ENCODE results near the gene HSPA1A. TPM values are rescaled to one million over a fixed set of nuclear protein-coding genes. Genes with fewer than 3 reads are reported as not detected.
A peak's percentile ranks its signal among the peaks of the same experiment; 100 is the strongest.
"Not testable (repeated sequence)": the region's sequence is repeated elsewhere in the genome, so short reads cannot be mapped to it uniquely, and the experiment has no call there.

Gene HSPA1A
- total RNA-seq, 1 experiment from 2014 or later, result 20.3 TPM

DNA sequence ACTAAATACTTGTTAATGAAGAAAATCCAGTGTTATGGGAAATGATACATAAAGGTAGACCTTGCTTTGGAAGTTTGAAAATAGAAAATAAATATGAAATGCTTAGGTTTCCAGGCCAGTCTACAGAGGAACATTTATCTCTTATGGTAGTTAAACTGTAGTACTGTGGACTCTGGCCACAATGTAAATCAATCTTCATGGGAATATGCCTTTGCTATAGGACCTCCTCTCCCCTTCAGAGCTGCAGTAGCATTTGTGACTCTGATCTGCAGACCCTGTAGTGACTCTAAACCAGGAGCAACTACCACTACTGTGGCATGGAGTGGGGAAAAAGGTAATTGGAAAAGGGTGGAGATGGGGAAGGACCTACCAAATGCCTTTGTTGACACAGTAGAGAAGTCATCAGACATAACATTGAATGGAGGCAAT is 4.5 kb downstream of the HSPA1A start:
- no TSS peak for BruUV-seq (replicated peaks)
- Mint-ChIP-seq H3K4me1 (ENCODE audit: insufficient read depth, unreplicated experiment) (peaks cover 23% of the 10 kb centered on the region), H3K36me3 (ENCODE audit: insufficient read depth, unreplicated experiment) (peaks cover 5% of the 10 kb centered on the region), H3K27ac (ENCODE audit: low read depth, unreplicated experiment) (no peak overlapping the region), H3K27me3 (ENCODE audit: insufficient read depth, unreplicated experiment) (no peaks in the 10 kb centered on the region), H3K9me3 (ENCODE audit: unreplicated experiment) (no peaks in the 10 kb centered on the region), H3K4me3 (ENCODE audit: unreplicated experiment) (peak overlapping the region; percentile 89)
- CTCF ChIA-PET, result interaction anchor here (0.6 to 0.7 kb wide), 4 partner anchors 74 to 330 kb away, joined by 3 read pairs; no protein-coding TSS in a partner anchor
- TF ChIP-seq, protein P1, sequence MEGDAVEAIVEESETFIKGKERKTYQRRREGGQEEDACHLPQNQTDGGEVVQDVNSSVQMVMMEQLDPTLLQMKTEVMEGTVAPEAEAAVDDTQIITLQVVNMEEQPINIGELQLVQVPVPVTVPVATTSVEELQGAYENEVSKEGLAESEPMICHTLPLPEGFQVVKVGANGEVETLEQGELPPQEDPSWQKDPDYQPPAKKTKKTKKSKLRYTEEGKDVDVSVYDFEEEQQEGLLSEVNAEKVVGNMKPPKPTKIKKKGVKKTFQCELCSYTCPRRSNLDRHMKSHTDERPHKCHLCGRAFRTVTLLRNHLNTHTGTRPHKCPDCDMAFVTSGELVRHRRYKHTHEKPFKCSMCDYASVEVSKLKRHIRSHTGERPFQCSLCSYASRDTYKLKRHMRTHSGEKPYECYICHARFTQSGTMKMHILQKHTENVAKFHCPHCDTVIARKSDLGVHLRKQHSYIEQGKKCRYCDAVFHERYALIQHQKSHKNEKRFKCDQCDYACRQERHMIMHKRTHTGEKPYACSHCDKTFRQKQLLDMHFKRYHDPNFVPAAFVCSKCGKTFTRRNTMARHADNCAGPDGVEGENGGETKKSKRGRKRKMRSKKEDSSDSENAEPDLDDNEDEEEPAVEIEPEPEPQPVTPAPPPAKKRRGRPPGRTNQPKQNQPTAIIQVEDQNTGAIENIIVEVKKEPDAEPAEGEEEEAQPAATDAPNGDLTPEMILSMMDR (IDR thresholded peaks at IDR 0.05; ENCODE audit: unreplicated experiment), result no peak
- intact Hi-C loops (cut with micrococcal nuclease), result no loop called here
- DNase-seq (ENCODE audit: unreplicated experiment), result no peak
- POLR2A ChIA-PET, result interaction anchor here (1.4 to 11.3 kb wide), 7 partner anchors 7 to 168 kb away, joined by 4 to 202 read pairs (median 42); partner anchors contain the start of genes ABHD16A, BAG6, CLIC1 and HSPA1B

DNA sequence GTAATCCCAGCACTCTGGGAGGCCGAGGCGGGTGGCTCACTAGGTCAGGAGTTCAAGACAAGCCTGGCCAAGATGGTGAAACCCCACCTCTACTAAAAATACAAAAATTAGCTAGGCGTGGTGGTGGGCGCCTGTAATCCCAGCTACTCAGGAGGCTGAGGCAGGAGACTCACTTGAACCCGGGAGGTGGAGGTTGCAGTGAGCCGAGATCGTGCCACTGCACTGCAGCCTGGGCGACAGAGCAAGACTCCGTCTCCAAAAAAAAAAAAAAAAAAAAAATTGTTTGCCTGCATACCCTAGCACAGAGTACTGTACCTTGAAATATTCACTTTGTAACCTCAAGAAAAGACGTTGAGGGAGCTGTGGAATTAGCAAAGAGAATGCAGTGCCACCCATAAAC is 5.1 kb downstream of the HSPA1A start:
- H3K9me3 Mint-ChIP-seq (ENCODE audit: unreplicated experiment); H3K36me3 Mint-ChIP-seq (ENCODE audit: insufficient read depth, unreplicated experiment); H3K27me3 Mint-ChIP-seq (ENCODE audit: insufficient read depth, unreplicated experiment); H3K27ac Mint-ChIP-seq (ENCODE audit: low read depth, unreplicated experiment); intact Hi-C loops (cut with micrococcal nuclease); DNase-seq (ENCODE audit: unreplicated experiment); BruUV-seq (replicated peaks): not testable (repeated sequence)
- ChIA-PET POLR2A (interaction anchor here (1.4 to 11.3 kb wide), 5 partner anchors 14 to 168 kb away, joined by 4 to 202 read pairs (median 46); partner anchors contain the start of genes BAG6, CLIC1, LSM2 and VARS1), CTCF (interaction anchor here (0.6 to 0.7 kb wide), 3 partner anchors 30 to 103 kb away, joined by 3 to 6 read pairs (median 3); no protein-coding TSS in a partner anchor)
- Mint-ChIP-seq H3K4me3 (ENCODE audit: unreplicated experiment) (peak overlapping the region; percentile 89), H3K4me1 (ENCODE audit: insufficient read depth, unreplicated experiment) (peaks cover 26% of the 10 kb centered on the region)

DNA sequence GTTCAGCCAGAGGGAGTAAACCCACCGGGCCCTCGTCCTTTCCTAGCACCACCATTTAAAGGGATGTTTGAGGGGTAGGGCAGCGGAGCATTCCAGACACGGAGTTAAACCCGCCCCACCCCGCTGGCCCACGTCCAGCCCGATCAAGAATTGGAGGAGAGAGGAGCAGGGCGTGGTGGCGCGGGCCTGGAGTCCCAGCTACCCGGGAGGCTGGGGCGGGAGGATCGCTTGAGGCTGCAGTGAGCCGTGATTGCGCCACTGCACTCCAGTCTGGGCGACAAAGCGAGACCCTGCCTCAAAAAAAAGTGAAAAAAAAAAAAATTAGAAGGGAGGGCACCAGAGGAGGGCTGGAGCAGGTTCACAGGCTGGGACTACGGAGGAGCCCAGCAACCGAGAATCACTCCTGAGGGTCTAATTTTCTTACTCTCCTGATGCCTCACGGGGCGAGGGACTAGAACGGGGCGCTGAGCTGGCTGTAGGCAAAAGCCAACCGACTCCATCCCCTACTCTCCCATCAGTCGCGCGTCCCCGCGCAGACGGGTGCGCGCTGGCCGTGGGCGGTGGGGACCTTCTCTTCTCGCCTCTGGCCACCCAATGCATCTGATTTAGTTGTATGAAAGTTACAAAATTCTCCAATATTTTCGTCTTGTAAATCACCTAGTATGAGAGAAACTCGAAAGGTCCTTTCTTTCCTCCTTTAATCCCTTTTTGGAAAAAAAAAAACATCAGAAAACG is 6.1 kb downstream of the HSPA1A start:
- TF ChIP-seq, protein P1 (IDR thresholded peaks at IDR 0.05; ENCODE audit: unreplicated experiment), result no peak
- no peaks in the 10 kb centered on the region for H3K36me3 Mint-ChIP-seq (ENCODE audit: insufficient read depth, unreplicated experiment)
- CTCF ChIA-PET, result interaction anchor here (1.6 kb wide), 1 partner anchor 14 kb away, joined by 3 read pairs; no protein-coding TSS in a partner anchor
- POLR2A ChIA-PET, result interaction anchor here (0.6 to 11.3 kb wide), 26 partner anchors 9 to 1445 kb away, joined by 3 to 202 read pairs (median 7); partner anchors contain the start of genes ABHD16A, BAG6, C6orf47 and CLIC1
- H3K9me3 Mint-ChIP-seq (ENCODE audit: unreplicated experiment), result no peaks in the 10 kb centered on the region
- DNase-seq (ENCODE audit: unreplicated experiment), result peak; percentile 77
- TSS peak; percentile 38 for BruUV-seq (replicated peaks)
- H3K4me3 Mint-ChIP-seq (ENCODE audit: unreplicated experiment), result peak overlapping the region; percentile 91
- intact Hi-C loops (cut with micrococcal nuclease), result no loop called here
- H3K4me1 Mint-ChIP-seq (ENCODE audit: insufficient read depth, unreplicated experiment), result peaks cover 29% of the 10 kb centered on the region
- no peaks in the 10 kb centered on the region for H3K27me3 Mint-ChIP-seq (ENCODE audit: insufficient read depth, unreplicated experiment)
- H3K27ac Mint-ChIP-seq (ENCODE audit: low read depth, unreplicated experiment), result peak overlapping the region; percentile 99

DNA sequence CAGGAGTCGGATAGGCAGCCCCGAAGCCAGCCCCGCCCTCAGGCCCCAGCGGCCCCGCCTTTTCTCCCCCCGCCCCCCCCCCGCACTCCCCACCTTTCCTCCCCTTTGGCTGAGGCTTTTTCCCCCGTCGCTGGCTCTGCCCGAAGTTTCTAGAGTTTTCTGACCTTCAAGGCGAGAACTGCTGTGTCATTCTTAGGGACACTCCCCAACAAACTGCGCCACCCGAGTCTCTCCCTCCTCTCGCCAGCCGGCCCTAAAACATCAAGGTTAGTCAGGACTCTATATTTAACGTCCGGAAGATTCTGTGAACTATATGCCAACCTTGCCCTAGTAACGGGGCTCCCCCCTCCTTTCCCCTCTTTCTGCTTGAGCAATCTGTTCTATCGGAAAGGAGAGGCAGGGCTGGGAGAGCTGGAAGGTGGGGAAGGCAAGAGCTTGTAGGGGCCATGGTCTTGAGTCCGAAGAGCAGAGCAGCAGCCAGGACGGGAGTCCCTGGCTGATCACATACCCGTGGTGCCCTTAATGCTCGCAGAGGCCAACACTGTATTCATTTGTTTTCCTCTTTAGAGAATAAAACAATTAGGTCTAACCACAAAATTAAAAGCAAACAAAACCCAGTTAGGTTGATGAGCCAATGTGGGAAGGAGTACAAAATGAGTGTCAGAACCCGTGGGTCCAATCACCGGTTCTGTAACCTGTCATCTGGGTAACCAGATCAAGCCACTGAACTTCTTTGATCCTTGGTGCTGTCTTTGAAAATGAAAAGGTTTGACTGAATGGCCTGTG is 6.9 kb downstream of the HSPA1A start:
- Mint-ChIP-seq H3K4me3 (ENCODE audit: unreplicated experiment) (peak overlapping the region; percentile 91), H3K27ac (ENCODE audit: low read depth, unreplicated experiment) (peak overlapping the region; percentile 99), H3K9me3 (ENCODE audit: unreplicated experiment) (no peaks in the 10 kb centered on the region), H3K27me3 (ENCODE audit: insufficient read depth, unreplicated experiment) (no peaks in the 10 kb centered on the region), H3K36me3 (ENCODE audit: insufficient read depth, unreplicated experiment) (peaks cover 6% of the 10 kb centered on the region), H3K4me1 (ENCODE audit: insufficient read depth, unreplicated experiment) (peaks cover 29% of the 10 kb centered on the region)
- CTCF ChIA-PET, result interaction anchor here (0.7 to 2.5 kb wide), 4 partner anchors 8 to 136 kb away, joined by 3 to 9 read pairs (median 3); no protein-coding TSS in a partner anchor
- DNase-seq (ENCODE audit: unreplicated experiment), result peak; percentile 94
- POLR2A ChIA-PET, result interaction anchor here (0.6 to 11.3 kb wide), 29 partner anchors 9 to 1439 kb away, joined by 3 to 202 read pairs (median 6); partner anchors contain the start of genes ABHD16A, BAG6, C6orf47 and CLIC1
- TSS peak; percentile 54 for BruUV-seq (replicated peaks)
- intact Hi-C loops (cut with micrococcal nuclease), result no loop called here
- TF ChIP-seq, protein P1 (IDR thresholded peaks at IDR 0.05; ENCODE audit: unreplicated experiment), result no peak

DNA sequence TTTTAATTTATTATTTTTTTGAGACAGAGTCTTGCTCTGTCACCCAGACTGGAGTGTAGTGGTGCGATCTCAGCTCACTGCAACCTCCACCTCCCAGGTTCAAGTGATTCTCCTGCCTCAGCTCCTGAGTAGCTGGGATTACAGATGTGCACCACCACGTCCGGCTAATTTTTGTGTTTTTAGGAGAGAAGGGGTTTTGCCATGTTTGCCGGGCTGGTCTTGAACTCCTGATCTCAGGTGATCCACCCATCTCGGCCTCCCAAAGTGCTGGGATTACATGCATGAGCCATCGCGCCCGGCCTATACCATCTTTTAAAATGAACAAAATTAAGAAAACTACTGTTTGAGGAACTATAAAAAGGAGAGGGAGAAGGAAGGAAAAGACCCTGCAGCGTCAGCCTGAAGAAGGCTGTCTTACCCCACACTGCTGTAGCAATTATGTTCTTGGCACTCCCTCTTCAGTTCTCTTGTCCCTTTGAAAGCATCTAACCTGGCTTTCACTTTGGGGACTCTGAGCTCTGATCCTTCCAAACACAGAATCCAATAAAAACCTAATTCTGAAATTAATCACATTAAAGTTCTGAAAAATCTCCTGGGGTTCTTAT is 8.4 kb downstream of the HSPA1A start:
- intact Hi-C loops (cut with micrococcal nuclease); H3K27me3 Mint-ChIP-seq (ENCODE audit: insufficient read depth, unreplicated experiment); BruUV-seq (replicated peaks); DNase-seq (ENCODE audit: unreplicated experiment); H3K9me3 Mint-ChIP-seq (ENCODE audit: unreplicated experiment): not testable (repeated sequence)
- Mint-ChIP-seq H3K4me1 (ENCODE audit: insufficient read depth, unreplicated experiment) (peaks cover 29% of the 10 kb centered on the region), H3K36me3 (ENCODE audit: insufficient read depth, unreplicated experiment) (peaks cover 14% of the 10 kb centered on the region), H3K4me3 (ENCODE audit: unreplicated experiment) (peak overlapping the region; percentile 91), H3K27ac (ENCODE audit: low read depth, unreplicated experiment) (peak overlapping the region; percentile 99)
- ChIA-PET CTCF (interaction anchor here (0.9 to 2.5 kb wide), 3 partner anchors 9 to 41 kb away, joined by 3 to 9 read pairs (median 3); no protein-coding TSS in a partner anchor), POLR2A (interaction anchor here (0.8 to 11.3 kb wide), 15 partner anchors 11 to 163 kb away, joined by 3 to 202 read pairs (median 5); partner anchors contain the start of genes ABHD16A, C6orf47, CLIC1 and GPANK1)

All from MCF 10A (cell line).